ENCODE results near the gene PPP4C.
A peak's percentile ranks its signal among the peaks of the same experiment; 100 is the strongest.
"Not testable (repeated sequence)": the region's sequence is repeated elsewhere in the genome, so short reads cannot be mapped to it uniquely, and the experiment has no call there.

Gene PPP4C

GRCh38 chr16:30075503-30076275 lies at the start of gene PPP4C:
Gene PPP4C, plus strand, starts transcription at chr16:30075994. Its CDS starts 384 bp downstream, at chr16:30076378.
- DNase-seq = peak; percentile 46

- no peak for DNase-seq
Measured at GRCh38 chr16:30026449-30026848, 49.3 kb upstream of the PPP4C start.

- no peak for DNase-seq
Measured at GRCh38 chr16:30027588-30028437, 48.0 kb upstream of the PPP4C start.

- DNase-seq = no peak
Measured at GRCh38 chr16:30028438-30029076, 47.2 kb upstream of the PPP4C start.

GRCh38 chr16:30030011-30030685 lies 45.6 kb upstream of the PPP4C start:
- no peak for DNase-seq

- DNase-seq = no peak
Measured at GRCh38 chr16:30030841-30031413, 44.9 kb upstream of the PPP4C start, which contains the start of gene TLCD3B. Gene TLCD3B, minus strand, starts transcription at chr16:30031271. Its CDS starts 744 bp downstream, at chr16:30030527.

- DNase-seq = no peak
Measured at GRCh38 chr16:30031477-30031918, 44.3 kb upstream of the PPP4C start.

GRCh38 chr16:30032083-30032819 lies 43.5 kb upstream of the PPP4C start:
- peak; percentile 71 for DNase-seq

GRCh38 chr16:30033270-30033669 lies 42.5 kb upstream of the PPP4C start:
- DNase-seq = no peak

GRCh38 chr16:30040221-30040620 lies 35.6 kb upstream of the PPP4C start:
- DNase-seq = no peak

- DNase-seq = not testable (repeated sequence)
Measured at GRCh38 chr16:30040690-30041089, 35.1 kb upstream of the PPP4C start.

- DNase-seq = no peak
Measured at GRCh38 chr16:30041841-30042240, 34.0 kb upstream of the PPP4C start.

- DNase-seq = no peak
Measured at GRCh38 chr16:30046178-30046577, 29.6 kb upstream of the PPP4C start.

GRCh38 chr16:30046588-30046987 lies 29.2 kb upstream of the PPP4C start:
- DNase-seq = no peak

- no peak for DNase-seq
Measured at GRCh38 chr16:30049871-30050270, 25.9 kb upstream of the PPP4C start.

- DNase-seq = no peak
Measured at GRCh38 chr16:30051518-30051917, 24.3 kb upstream of the PPP4C start.

- peak; percentile 87 for DNase-seq
Measured at GRCh38 chr16:30052671-30053372, 23.0 kb upstream of the PPP4C start.

GRCh38 chr16:30053376-30054015 lies 22.3 kb upstream of the PPP4C start:
- no peak for DNase-seq

GRCh38 chr16:30054451-30054850 lies 21.3 kb upstream of the PPP4C start:
- no peak for DNase-seq

GRCh38 chr16:30054959-30055553 lies 20.7 kb upstream of the PPP4C start:
- peak; percentile 64 for DNase-seq
